A549 treated with CpdA at 1 μM for 4 hours (cell line): Measurements from ENCODE around the gene NDUFA3. TPM values are rescaled to one million over a fixed set of nuclear protein-coding genes. Genes with fewer than 3 reads are reported as not detected.

Source experiments
- total RNA-seq: library from RNA; stranded (reverse); fragments of 200-300 nt; extraction: Qiagen RNA extraction; gene quantifications from 5 replicates; pipeline ENCODE4 v1.2.3, GENCODE V29; 2022; ENCODE audit warnings: low read depth

NDUFA3 gene
- 194 to 262 TPM (median 237 TPM) in 5 replicates for total RNA-seq

DNA sequence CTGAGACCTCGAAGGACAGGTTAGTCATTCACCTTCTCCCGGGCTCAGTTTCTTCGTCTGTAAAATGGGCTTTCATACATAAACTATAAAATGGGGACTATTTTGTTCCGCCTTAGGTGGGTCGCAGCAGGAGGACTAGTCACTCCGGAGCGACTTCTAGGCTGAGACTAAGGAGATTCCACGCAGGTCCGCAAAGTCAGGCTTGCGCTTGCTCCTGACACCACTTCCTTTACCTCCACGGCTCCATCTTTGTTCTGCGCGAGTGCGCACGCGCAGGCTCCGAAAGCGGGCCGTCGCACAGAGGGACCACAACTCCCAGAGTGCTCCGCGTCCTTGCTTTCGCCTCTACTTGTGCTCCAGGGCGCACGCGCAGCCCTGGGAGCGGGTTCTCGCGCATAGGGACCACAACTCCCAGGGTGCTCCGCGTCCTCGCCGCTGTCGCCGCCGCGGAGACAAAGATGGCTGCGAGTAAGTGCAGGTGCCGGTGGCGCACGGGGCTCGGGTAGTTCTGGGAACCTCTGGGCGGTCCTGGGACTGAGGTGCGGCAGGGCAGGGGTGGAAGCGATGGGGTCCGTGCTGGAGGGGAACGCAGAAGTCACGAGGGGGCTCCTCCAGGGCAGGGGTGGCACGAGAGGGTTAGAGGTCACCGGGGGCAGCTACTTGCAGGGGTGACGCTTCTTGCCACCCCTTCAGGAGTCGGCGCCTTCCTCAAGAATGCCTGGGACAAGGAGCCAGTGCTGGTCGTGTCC lies at the start of gene NDUFA3:
NDUFA3 (plus strand) TSS at position 435 of the 749 bp plus-strand sequence; CDS start at position 459, 24 bp downstream.

DNA sequence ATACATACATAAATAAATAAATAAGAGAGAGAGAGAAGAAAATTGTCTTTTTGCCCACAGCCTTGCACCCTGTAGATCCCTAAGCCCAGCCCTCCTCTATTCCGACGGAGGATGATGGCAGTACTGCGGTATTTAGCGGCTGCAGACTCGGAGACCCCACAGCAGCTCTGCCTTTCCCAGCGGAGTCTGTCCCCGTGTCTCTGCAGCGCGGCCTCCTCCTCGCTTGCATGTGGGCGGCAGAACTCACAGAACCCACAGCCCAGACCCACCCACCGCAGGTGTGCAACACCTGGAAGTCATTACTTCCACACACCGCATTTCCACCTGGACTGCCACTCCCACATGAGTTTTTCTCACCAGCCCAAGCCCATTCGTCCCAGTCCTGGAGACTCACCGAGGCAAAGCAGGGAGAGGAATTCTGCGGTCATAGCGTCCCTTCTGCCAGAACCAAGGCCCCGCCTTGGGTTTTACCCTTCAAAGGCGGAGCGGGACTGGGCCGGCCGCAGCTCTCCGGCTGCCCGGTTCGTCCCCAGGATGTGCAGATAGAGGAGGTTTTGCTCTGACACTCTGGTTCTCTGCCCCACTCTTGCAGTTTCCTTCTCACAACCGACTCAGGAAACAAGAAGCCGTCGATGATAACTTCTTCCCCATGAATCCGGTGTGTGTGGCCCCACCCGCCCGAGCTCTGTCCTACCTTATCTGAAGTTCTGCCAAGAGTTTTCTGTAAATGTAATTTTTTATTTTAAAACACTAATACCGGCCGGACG lies 39.1 kb upstream of the NDUFA3 start, which contains the start of gene VSTM1:
VSTM1 (minus strand) TSS at position 548 of the 767 bp plus-strand sequence; CDS start at position 428, 120 bp downstream.

DNA sequence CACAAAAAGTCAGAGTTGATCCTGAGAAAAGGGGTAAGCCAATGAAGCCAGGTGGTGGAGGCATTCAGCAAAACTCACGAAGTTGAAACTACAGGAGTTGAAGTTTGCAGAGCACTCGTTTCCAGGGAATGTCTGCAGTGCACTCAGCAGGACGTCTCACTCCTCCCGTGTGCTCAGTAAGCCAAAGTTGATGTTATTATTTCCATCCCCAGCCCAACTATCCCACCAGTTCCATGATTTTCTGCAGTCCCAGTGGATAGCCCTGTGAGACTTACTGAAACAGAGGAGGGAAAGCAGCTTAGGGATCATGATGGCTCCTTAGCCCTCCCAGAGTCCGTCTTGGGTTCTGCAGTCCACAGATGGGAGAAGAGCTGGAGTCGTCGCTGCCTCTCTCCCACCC lies 21.6 kb upstream of the NDUFA3 start, which contains the start of gene TARM1:
TARM1 (minus strand) TSS at position 334 of the 400 bp plus-strand sequence; CDS start at position 309, 25 bp downstream.

DNA sequence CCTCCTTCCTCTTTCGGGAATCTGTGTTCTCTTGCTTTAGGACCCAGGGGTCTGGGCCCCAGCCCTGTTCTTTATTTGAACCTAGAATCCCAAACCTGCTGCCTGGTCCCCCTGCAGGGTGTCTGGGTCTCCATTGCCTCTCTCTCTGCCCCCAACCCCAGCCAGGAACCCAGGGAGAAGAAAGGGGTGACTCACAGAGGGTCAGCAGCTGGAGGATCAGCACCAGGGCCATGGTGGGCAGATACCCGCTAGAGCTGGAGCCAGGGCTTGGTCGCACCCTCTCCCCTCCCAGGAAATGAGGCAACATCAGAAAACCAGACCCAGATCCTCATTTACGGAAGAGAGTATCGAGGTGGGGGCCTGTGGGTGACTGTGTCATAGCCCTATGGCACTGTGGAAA lies 2.1 kb upstream of the NDUFA3 start, which contains the start of gene OSCAR:
OSCAR (minus strand) TSS at position 243 of the 400 bp plus-strand sequence; CDS start at position 232, 11 bp downstream.

DNA sequence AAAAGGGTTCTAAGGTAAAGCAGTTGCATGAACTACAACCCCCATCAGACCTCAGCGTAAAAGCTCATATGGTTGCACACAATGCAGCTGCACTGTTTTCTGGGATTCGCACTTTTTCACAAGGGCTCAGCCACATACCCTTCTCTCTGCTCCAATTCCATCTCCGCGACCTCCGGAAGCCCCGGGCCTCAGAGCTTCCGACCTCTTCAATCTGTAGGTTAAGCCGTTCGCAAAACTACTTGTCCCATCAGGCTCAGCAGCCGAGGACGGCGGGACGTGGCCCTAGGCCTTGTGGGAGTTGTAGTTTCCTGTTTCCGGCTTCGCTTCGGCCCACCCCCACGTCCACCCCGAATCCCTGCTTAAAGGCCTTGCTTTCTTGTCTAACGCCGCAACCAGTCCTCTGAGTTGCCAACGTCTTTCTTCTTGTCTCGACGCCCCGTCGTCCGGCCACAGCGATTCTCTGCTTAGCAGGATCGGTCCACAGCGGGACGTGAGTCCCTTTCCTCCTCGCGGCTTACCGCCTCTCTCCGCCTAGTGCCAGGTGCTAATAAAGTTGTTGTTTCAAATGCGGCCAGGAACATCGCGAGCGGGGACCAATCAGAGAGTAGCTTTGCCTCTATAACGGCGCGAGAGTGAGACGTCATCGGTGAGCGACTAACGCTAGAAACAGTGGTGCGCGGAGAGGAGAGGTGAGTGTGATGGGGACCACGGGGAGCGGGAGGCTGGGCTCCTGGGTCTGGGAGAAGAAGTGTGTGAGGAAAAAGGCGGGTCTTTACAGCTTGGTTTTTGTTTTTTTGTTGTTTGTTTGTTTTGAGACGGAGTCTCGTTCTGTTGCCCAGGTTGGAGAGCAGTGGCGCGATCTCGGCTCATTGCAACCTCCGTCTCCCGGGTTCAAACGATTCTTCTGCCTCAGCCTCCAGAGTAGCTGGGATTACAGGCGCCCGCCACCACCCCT lies 12.7 kb downstream of the NDUFA3 start, which contains the start of the genes PRPF31 and TFPT:
PRPF31 (plus strand) TSS at position 646 of the 955 bp plus-strand sequence. CDS start 2,525 bp downstream, outside the sequence.
TFPT (minus strand) TSS at position 549 of the 955 bp plus-strand sequence; CDS start at position 161, 388 bp downstream.

DNA sequence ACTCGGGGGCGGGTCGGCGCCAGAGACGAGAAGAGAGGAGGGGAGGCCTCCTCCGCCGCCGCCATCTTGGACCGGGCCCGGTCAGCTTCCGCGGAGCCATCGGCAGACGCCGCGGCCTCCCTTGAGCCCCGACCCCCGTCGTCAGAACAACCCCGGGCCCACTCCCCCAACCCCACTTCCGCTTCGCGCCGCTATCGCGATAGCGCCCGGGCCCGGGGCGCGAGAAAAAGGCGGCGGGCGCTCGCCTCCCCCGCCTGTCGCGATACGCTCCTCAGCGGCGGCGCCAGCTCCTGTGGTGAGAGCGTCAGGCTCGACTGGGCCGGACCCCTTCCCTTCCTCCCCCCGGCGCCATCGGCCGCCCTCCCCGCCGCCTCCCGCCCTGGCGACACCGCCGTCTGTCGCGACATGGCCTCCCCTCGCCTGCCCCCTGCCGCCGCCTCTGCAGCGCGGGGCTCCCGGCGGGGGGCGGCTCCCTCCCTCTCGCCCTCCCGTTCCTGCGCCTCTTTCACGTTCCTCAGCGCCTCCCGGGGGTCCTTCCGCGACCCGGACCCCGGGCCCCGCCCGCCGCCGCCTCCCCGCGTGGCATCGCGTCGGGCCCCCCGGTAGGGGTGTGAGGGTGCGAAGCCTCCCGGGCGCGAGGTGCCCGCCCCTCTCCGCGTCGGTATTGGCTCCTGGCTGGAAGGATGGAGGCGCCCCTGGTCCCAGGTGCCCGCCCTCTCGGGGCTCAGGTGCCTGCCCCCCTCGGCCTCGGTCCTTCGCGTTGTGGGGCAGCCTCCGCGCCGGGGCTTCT lies 35.2 kb downstream of the NDUFA3 start, which contains the start of gene CNOT3:
CNOT3 (plus strand) TSS at position 64 of the 790 bp plus-strand sequence. CDS start 5,217 bp downstream, outside the sequence.

Other genes with a start within 250 kb of the NDUFA3 start
- 232 to 314 TPM (median 275 TPM) in 5 replicates for gene MYADM, start 235.0 kb upstream of the NDUFA3 start, total RNA-seq
- gene PRKCG, start 220.7 kb upstream of the NDUFA3 start, total RNA-seq, result 5.2 to 6.9 TPM (median 5.8 TPM) in 5 replicates
- gene CACNG7, start 193.6 kb upstream of the NDUFA3 start, total RNA-seq, result 6.8 to 10.8 TPM (median 9.6 TPM) in 5 replicates
- gene CACNG8, start 139.9 kb upstream of the NDUFA3 start, total RNA-seq, result 1.2 to 1.9 TPM (median 1.7 TPM) in 5 replicates
- gene CACNG6, start 111.2 kb upstream of the NDUFA3 start, total RNA-seq, result 9.7 to 13.4 TPM (median 10.8 TPM) in 5 replicates
- 0.35 to 0.81 TPM (median 0.79 TPM) in 4 of 5 replicates, not detected in the other for gene VSTM1, start 39.0 kb upstream of the NDUFA3 start, total RNA-seq
- gene TARM1, start 21.5 kb upstream of the NDUFA3 start, total RNA-seq, result not detected in 5 replicates
- gene OSCAR, start 2.1 kb upstream of the NDUFA3 start, total RNA-seq, result 0.21 to 0.51 TPM (median 0.30 TPM) in 5 replicates
- gene TFPT, start 12.8 kb downstream of the NDUFA3 start, total RNA-seq, result 21.9 to 25.5 TPM (median 23.0 TPM) in 5 replicates
- gene PRPF31, start 12.9 kb downstream of the NDUFA3 start, total RNA-seq, result 112 to 122 TPM (median 116 TPM) in 5 replicates
- gene CNOT3, start 34.9 kb downstream of the NDUFA3 start, total RNA-seq, result 60.9 to 77.0 TPM (median 70.0 TPM) in 5 replicates
- gene LENG1, start 56.9 kb downstream of the NDUFA3 start, total RNA-seq, result 6.7 to 9.8 TPM (median 9.1 TPM) in 5 replicates
- gene TMC4, start 70.3 kb downstream of the NDUFA3 start, total RNA-seq, result 0.24 to 1.5 TPM (median 1.3 TPM) in 5 replicates
- 126 to 174 TPM (median 157 TPM) in 5 replicates for gene MBOAT7, start 86.7 kb downstream of the NDUFA3 start, total RNA-seq
- 80.8 to 131 TPM (median 123 TPM) in 5 replicates for gene TSEN34, start 88.5 kb downstream of the NDUFA3 start, total RNA-seq
- 2,035 to 2,508 TPM (median 2,323 TPM) in 5 replicates for gene RPS9, start 98.0 kb downstream of the NDUFA3 start, total RNA-seq
- 0.05 to 0.11 TPM (median 0.06 TPM) in 3 of 5 replicates, not detected in the others for gene LILRB3, start 120.2 kb downstream of the NDUFA3 start, total RNA-seq
- 0.03 to 0.07 TPM in 2 of 5 replicates, not detected in the others for gene LILRA6, start 139.9 kb downstream of the NDUFA3 start, total RNA-seq
- 0.03 to 0.06 TPM in 2 of 5 replicates, not detected in the others for gene LILRB5, start 154.4 kb downstream of the NDUFA3 start, total RNA-seq
- gene LILRB2, start 178.3 kb downstream of the NDUFA3 start, total RNA-seq, result 0.14 TPM in 1 of 5 replicates, not detected in the others
- gene LILRA5, start 210.3 kb downstream of the NDUFA3 start, total RNA-seq, result not detected in 5 replicates
- gene LILRA4, start 236.3 kb downstream of the NDUFA3 start, total RNA-seq, result not detected in 5 replicates